ENCODE results near the gene UBE2M.
A peak's percentile ranks its signal among the peaks of the same experiment; 100 is the strongest.

The UBE2M gene

DNA sequence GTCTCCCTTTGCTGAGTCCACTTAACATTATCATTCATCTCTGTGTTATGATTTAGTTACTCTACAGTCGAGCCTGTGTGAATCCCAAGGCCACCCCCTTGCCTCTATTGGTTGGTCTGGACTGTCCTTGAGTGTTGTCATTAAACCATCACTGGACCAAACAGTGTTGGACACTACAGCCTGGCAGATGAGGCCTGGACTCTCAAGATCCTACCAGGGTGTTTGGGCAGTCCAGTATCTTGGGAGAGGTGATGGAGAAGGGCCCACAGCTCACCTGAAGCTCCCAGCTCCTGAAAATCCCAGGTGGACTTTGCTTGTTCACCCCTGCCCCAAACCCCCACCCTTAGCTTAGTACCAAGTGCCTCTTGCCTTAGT is 7.3 kb downstream of the UBE2M start:
- TF ChIP-seq CTCF (IDR thresholded peaks at IDR 0.05), result no peak
- TF ChIP-seq ZFX (IDR thresholded peaks at IDR 0.05; ENCODE audit: borderline replicate concordance), result no peak
- peak overlapping the region; percentile 99 for H3K27ac ChIP-seq

- TF ChIP-seq CTCF (IDR thresholded peaks at IDR 0.05), result no peak
- no peak for TF ChIP-seq ZFX (IDR thresholded peaks at IDR 0.05; ENCODE audit: borderline replicate concordance)
- H3K27ac ChIP-seq, result peak overlapping the region; percentile 99; the same call in 1 of the 2 replicates
Measured at GRCh38 chr19:58550362-58551122, 7.9 kb downstream of the UBE2M start.

GRCh38 chr19:58549664-58550361 is 8.6 kb downstream of the UBE2M start:
- H3K27ac ChIP-seq, result 0 out of 2 replicates have a peak overlapping the region, but pooled peaks have one; percentile 99
- TF ChIP-seq ZFX (IDR thresholded peaks at IDR 0.05; ENCODE audit: borderline replicate concordance) (no peak), CTCF (IDR thresholded peaks at IDR 0.05) (no peak)

DNA sequence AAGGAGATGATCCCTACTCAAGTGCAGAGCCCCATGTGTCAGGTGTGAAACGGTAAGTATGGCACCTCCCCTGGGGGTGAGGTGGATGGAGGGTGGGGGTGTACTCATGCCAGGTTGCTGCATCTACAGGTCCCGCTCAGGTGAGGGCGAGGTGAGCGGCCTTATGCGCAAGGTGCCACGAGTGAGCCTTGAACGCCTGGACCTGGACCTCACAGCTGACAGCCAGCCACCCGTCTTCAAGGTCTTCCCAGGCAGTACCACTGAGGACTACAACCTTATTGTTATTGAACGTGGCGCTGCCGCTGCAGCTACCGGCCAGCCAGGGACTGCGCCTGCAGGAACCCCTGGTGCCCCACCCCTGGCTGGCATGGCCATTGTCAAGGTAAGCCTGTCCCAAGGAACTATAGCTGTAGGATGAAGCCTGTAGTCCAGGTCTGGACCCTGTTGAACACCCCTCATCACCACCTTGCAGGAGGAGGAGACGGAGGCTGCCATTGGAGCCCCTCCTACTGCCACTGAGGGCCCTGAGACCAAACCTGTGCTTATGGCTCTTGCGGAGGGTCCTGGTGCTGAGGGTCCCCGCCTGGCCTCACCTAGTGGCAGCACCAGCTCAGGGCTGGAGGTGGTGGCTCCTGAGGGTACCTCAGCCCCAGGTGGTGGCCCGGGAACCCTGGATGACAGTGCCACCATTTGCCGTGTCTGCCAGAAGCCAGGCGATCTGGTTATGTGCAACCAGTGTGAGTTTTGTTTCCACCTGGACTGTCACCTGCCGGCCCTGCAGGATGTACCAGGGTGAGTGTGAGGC is 9.3 kb downstream of the UBE2M start:
- H3K27ac ChIP-seq, result 0 out of 2 replicates have a peak overlapping the region, but pooled peaks have one; percentile 99
- TF ChIP-seq ZFX (IDR thresholded peaks at IDR 0.05; ENCODE audit: borderline replicate concordance), result no peak
- TF ChIP-seq CTCF (IDR thresholded peaks at IDR 0.05), result no peak

DNA sequence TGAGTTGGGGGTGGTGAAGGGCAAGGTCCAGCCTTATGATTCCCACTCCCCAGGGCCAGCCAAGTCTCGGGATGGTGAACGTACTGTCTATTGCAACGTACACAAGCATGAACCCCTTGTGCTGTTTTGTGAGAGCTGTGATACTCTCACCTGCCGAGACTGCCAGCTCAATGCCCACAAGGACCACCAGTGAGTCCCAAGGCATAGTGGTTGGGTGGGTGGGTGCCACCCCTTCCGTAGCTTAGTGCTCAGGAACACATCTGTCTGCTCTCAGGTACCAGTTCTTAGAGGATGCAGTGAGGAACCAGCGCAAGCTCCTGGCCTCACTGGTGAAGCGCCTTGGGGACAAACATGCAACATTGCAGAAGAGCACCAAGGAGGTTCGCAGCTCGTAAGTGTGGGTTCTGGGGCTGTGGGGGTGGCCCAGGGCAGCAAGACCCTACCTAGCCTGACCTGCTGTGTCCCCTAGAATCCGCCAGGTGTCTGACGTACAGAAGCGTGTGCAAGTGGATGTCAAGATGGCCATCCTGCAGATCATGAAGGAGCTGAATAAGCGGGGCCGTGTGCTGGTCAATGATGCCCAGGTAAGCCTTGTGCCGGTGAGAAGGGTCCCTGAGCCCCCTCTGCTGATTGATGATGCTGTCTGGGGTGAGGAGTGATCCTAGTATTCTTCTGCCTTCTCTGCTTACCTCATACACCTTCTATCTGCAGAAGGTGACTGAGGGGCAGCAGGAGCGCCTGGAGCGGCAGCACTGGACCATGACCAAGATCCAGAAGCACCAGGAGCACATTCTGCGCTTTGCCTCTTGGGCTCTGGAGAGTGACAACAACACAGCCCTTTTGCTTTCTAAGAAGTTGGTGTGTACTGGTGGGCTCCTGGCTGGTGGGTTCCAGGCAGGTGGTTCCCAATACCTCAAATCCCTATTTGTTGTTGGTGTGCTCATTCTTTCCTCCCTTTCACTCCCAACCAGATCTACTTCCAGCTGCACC is 10.8 kb downstream of the UBE2M start:
- peak overlapping the region; percentile 98; the same call in 1 of the 2 replicates for H3K27ac ChIP-seq
- TF ChIP-seq CTCF (IDR thresholded peaks at IDR 0.05) (no peak), ZFX (IDR thresholded peaks at IDR 0.05; ENCODE audit: borderline replicate concordance) (no peak)

GRCh38 chr19:58546019-58546530 is 12.3 kb downstream of the UBE2M start:
- peak overlapping the region; percentile 98 for H3K27ac ChIP-seq
- no peak for TF ChIP-seq ZFX (IDR thresholded peaks at IDR 0.05; ENCODE audit: borderline replicate concordance)
- TF ChIP-seq CTCF (IDR thresholded peaks at IDR 0.05), result no peak
